Fibroblast of pulmonary artery (primary cell): ENCODE results near the gene ABR.
A peak's percentile ranks its signal among the peaks of the same experiment; 100 is the strongest.
"Not testable (repeated sequence)": the region's sequence is repeated elsewhere in the genome, so short reads cannot be mapped to it uniquely, and the experiment has no call there.

Experiments
- DNase-seq: peaks from one replicate; pipeline ENCODE4 v3.0.0-alpha.2; 2010; ENCODE audit warnings: low read depth
- H3K4me3 ChIP-seq: replicated peaks from 2 replicates; pipeline ENCODE4 v1.5.1; 2011; ENCODE audit warnings: low read depth, mild to moderate bottlenecking, control low read depth, low read length, moderate library complexity
- CTCF ChIP-seq: IDR thresholded peaks from 2 replicates; pipeline ENCODE4 v1.5.1; 2011; ENCODE audit warnings: mild to moderate bottlenecking, control low read depth, low read length, inconsistent platforms; ENCODE audit errors: missing control alignments

The ABR gene

GRCh38 chr17:1047177-1047878, 132.5 kb downstream of the ABR start:
- no peak for TF ChIP-seq CTCF
- peak; percentile 20 for DNase-seq
- no peak overlapping the region for H3K4me3 ChIP-seq

GRCh38 chr17:1045456-1045855, 134.3 kb downstream of the ABR start:
- DNase-seq = no peak
- no peak overlapping the region for H3K4me3 ChIP-seq
- TF ChIP-seq CTCF = no peak

- DNase-seq, H3K4me3 ChIP-seq: not testable (repeated sequence)
Observed at GRCh38 chr17:1044387-1045009, 135.3 kb downstream of the ABR start.

- no peak for TF ChIP-seq CTCF
- DNase-seq = peak; percentile 55
- H3K4me3 ChIP-seq = no peak overlapping the region
Observed at GRCh38 chr17:1043601-1044251, 136.1 kb downstream of the ABR start.

GRCh38 chr17:1042486-1042885, 137.3 kb downstream of the ABR start:
- TF ChIP-seq CTCF = no peak
- DNase-seq = no peak
- H3K4me3 ChIP-seq = no peak overlapping the region

GRCh38 chr17:1041746-1042145, 138.0 kb downstream of the ABR start:
- no peak for DNase-seq
- no peak overlapping the region for H3K4me3 ChIP-seq
- TF ChIP-seq CTCF = no peak

- no peak for TF ChIP-seq CTCF
Observed at GRCh38 chr17:1040216-1040600, 139.6 kb downstream of the ABR start.

More at GRCh38 chr17:1040216-1040600, 139.6 kb downstream of the ABR start:
- DNase-seq = no peak
- H3K4me3 ChIP-seq = no peak overlapping the region
